K562 (cell line): ENCODE measurements around the gene GOLGA8T.
"Not testable (repeated sequence)": the region's sequence is repeated elsewhere in the genome, so short reads cannot be mapped to it uniquely, and the experiment has no call there.

Experiments
- EZH2 ChIP-seq: IDR thresholded peaks from 2 replicates; pipeline ENCODE4 v1.6.1; 2012; ENCODE audit warnings: low read depth, mild to moderate bottlenecking, inconsistent platforms, low read length, borderline replicate concordance
- TAF9B ChIP-seq: fragments of 450-650 bp; IDR thresholded peaks from 2 replicates; pipeline ENCODE4 v1.6.1; 2018; ENCODE audit warnings: mild to moderate bottlenecking; ENCODE audit not compliant: partially characterized antibody
- TF ChIP-seq, protein P1 (sequence below), 3 experiments: IDR thresholded peaks in 2 of 3; conservative IDR thresholded peaks in 1 of 3; 2 replicates each; pipeline ENCODE4 v1.5.1; 2011 to 2012; ENCODE audit warnings: low read length in 3 of 3, mild to moderate bottlenecking in 3 of 3, control low read depth in 2 of 3, improper control_type of control experiment in 1 of 3, inconsistent platforms in 1 of 3, low read depth in 1 of 3, mixed read lengths in 1 of 3, moderate library complexity in 1 of 3; ENCODE audit not compliant: insufficient read depth in 2 of 3
- TF ChIP-seq, protein P2 (sequence below): sonication (generic); formaldehyde crosslinking; IDR thresholded peaks from 2 replicates; pipeline ENCODE4 v1.5.0; 2020; ENCODE audit warnings: missing genetic modification reagents

DNA sequence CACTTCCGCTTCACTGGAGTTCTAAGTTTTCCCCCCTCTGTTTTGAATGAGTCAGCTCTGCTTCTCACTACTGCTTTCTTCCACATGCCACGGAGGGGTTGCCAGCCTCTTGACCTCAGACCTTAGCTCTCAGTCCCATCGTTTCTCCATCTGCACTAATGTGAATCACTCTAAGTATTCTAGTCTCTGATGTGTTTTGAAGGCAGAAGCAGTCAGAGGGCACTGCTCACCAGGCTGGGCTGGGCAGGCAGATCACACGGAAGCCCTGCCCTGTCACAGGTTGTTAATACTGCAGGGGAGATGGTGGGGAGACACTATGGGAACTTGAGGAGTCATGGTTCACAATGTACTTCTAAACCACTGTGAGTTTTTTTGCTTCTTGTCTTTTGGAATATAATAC lies 24.3 kb upstream of the GOLGA8T start:
- TF ChIP-seq, protein P1, sequence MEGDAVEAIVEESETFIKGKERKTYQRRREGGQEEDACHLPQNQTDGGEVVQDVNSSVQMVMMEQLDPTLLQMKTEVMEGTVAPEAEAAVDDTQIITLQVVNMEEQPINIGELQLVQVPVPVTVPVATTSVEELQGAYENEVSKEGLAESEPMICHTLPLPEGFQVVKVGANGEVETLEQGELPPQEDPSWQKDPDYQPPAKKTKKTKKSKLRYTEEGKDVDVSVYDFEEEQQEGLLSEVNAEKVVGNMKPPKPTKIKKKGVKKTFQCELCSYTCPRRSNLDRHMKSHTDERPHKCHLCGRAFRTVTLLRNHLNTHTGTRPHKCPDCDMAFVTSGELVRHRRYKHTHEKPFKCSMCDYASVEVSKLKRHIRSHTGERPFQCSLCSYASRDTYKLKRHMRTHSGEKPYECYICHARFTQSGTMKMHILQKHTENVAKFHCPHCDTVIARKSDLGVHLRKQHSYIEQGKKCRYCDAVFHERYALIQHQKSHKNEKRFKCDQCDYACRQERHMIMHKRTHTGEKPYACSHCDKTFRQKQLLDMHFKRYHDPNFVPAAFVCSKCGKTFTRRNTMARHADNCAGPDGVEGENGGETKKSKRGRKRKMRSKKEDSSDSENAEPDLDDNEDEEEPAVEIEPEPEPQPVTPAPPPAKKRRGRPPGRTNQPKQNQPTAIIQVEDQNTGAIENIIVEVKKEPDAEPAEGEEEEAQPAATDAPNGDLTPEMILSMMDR (IDR thresholded peaks at IDR 0.05 in 2 of 3, conservative IDR thresholded peaks at IDR 0.05 in 1 of 3; ENCODE audit: insufficient read depth in 2 of 3, low read depth in 1 of 3, low read length in 3 of 3), result not testable (repeated sequence)
- not testable (repeated sequence) for TF ChIP-seq EZH2, TAF9B
- TF ChIP-seq, protein P2, sequence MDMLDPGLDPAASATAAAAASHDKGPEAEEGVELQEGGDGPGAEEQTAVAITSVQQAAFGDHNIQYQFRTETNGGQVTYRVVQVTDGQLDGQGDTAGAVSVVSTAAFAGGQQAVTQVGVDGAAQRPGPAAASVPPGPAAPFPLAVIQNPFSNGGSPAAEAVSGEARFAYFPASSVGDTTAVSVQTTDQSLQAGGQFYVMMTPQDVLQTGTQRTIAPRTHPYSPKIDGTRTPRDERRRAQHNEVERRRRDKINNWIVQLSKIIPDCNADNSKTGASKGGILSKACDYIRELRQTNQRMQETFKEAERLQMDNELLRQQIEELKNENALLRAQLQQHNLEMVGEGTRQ (CRISPR knock-in tag), result not testable (repeated sequence)
